SK-N-SH treated with all-trans-retinoic acid at 6 μM for 48 hours (cell line): Measurements from ENCODE around the gene UEVLD.

Experiments
- ATAC-seq: fragments of 200-7000 bp; cut with Tn5 transposase; 3 replicates; pipeline ENCODE4 v1.9.1; 2020; ENCODE audit warnings: mild to moderate bottlenecking, moderate library complexity
- ARNTL ChIP-seq: fragments of 450-650 bp; formaldehyde crosslinking; IDR thresholded peaks from 2 replicates; pipeline ENCODE4 v1.5.0; 2020; ENCODE audit warnings: low read depth, mild to moderate bottlenecking, moderate library complexity, borderline replicate concordance
- BACH2 ChIP-seq: fragments of 250-450 bp; sonication (Bioruptor Pico); IDR thresholded peaks from 2 replicates; pipeline ENCODE4 v1.9.0; 2021; ENCODE audit warnings: mild to moderate bottlenecking, borderline replicate concordance
- CSDC2 ChIP-seq: fragments of 250-450 bp; sonication (Bioruptor Pico); IDR thresholded peaks from 2 replicates; pipeline ENCODE4 v1.5.0; 2020; ENCODE audit warnings: mild to moderate bottlenecking, moderate library complexity
- ESRRG ChIP-seq: fragments of 250-450 bp; sonication (Bioruptor Pico); IDR thresholded peaks from 2 replicates; pipeline ENCODE4 v1.6.1; 2021; ENCODE audit warnings: mild to moderate bottlenecking
- GLIS3 ChIP-seq: fragments of 250-450 bp; sonication (Bioruptor Pico); IDR thresholded peaks from 2 replicates; pipeline ENCODE4 v1.5.0; 2020; ENCODE audit warnings: mild to moderate bottlenecking, moderate library complexity
- ISL1 ChIP-seq: fragments of 250-450 bp; sonication (Bioruptor Pico); IDR thresholded peaks from 2 replicates; pipeline ENCODE4 v2.1.2; 2022; ENCODE audit warnings: mild to moderate bottlenecking, moderate library complexity
- OSR1 ChIP-seq: fragments of 250-450 bp; sonication (Bioruptor Pico); IDR thresholded peaks from 2 replicates; pipeline ENCODE4 v1.8.0; 2022; ENCODE audit warnings: moderate library complexity, mild to moderate bottlenecking, inconsistent platforms
- PATZ1 ChIP-seq: fragments of 250-450 bp; sonication (Bioruptor Pico); IDR thresholded peaks from 2 replicates; pipeline ENCODE4 v1.8.0; 2020; ENCODE audit warnings: mild to moderate bottlenecking, moderate library complexity, borderline replicate concordance
- PPARA ChIP-seq: fragments of 250-450 bp; sonication (Bioruptor Pico); IDR thresholded peaks from 2 replicates; pipeline ENCODE4 v1.5.0; 2020; ENCODE audit warnings: mild to moderate bottlenecking, borderline replicate concordance
- RARB ChIP-seq: fragments of 250-450 bp; sonication (Bioruptor Pico); IDR thresholded peaks from 2 replicates; pipeline ENCODE4 v1.8.0; 2021; ENCODE audit warnings: mild to moderate bottlenecking, moderate library complexity
- TCF4 ChIP-seq: fragments of 250-450 bp; sonication (Bioruptor Pico); IDR thresholded peaks from 2 replicates; pipeline ENCODE4 v1.8.0; 2021; ENCODE audit warnings: mild to moderate bottlenecking, moderate library complexity, borderline replicate concordance
- TOX ChIP-seq: fragments of 250-450 bp; sonication (Bioruptor Pico); IDR thresholded peaks from 2 replicates; pipeline ENCODE4 v1.8.0; 2021; ENCODE audit warnings: mild to moderate bottlenecking, moderate library complexity, borderline replicate concordance
- TSHZ2 ChIP-seq: fragments of 250-450 bp; sonication (Bioruptor Pico); IDR thresholded peaks from 2 replicates; pipeline ENCODE4 v1.5.0; 2020; ENCODE audit warnings: mild to moderate bottlenecking, moderate library complexity
- ZC3H10 ChIP-seq: fragments of 250-450 bp; sonication (Bioruptor Pico); IDR thresholded peaks from 2 replicates; pipeline ENCODE4 v1.5.1; 2021; ENCODE audit warnings: mild to moderate bottlenecking, moderate library complexity
- ZFP3 ChIP-seq: fragments of 250-450 bp; sonication (Bioruptor Pico); IDR thresholded peaks from 2 replicates; pipeline ENCODE4 v1.5.0; 2020; ENCODE audit warnings: mild to moderate bottlenecking, moderate library complexity
- ZFP30 ChIP-seq: fragments of 450-650 bp; formaldehyde crosslinking; IDR thresholded peaks from 2 replicates; pipeline ENCODE4 v1.5.0; 2022; ENCODE audit warnings: mild to moderate bottlenecking, moderate library complexity
- ZNF565 ChIP-seq: fragments of 450-650 bp; formaldehyde crosslinking; conservative IDR thresholded peaks from 2 replicates; pipeline ENCODE4 v1.5.0; 2020; ENCODE audit warnings: low read depth, mild to moderate bottlenecking, moderate library complexity
- ZNF70 ChIP-seq: fragments of 450-650 bp; formaldehyde crosslinking; IDR thresholded peaks from 2 replicates; pipeline ENCODE4 v1.5.0; 2020; ENCODE audit warnings: mild to moderate bottlenecking, moderate library complexity
- ZNF8 ChIP-seq: fragments of 450-650 bp; formaldehyde crosslinking; IDR thresholded peaks from 2 replicates; pipeline ENCODE4 v1.5.0; 2020; ENCODE audit warnings: mild to moderate bottlenecking, moderate library complexity
- TF ChIP-seq, protein P1 (sequence below): fragments of 250-450 bp; sonication (Bioruptor Pico); IDR thresholded peaks from 2 replicates; pipeline ENCODE4 v1.8.0; 2021; ENCODE audit warnings: low read depth, mild to moderate bottlenecking, moderate library complexity, borderline replicate concordance
- TF ChIP-seq, protein P2 (sequence below): fragments of 250-450 bp; sonication (Bioruptor Pico); IDR thresholded peaks from 2 replicates; pipeline ENCODE4 v1.5.1; 2020; ENCODE audit warnings: low read depth, mild to moderate bottlenecking, moderate library complexity
- TF ChIP-seq, protein P3 (sequence below): fragments of 250-450 bp; sonication (Bioruptor Pico); IDR thresholded peaks from 2 replicates; pipeline ENCODE4 v1.5.1; 2021; ENCODE audit warnings: mild to moderate bottlenecking, moderate library complexity

Gene UEVLD

GRCh38 chr11:18599739-18600230 lies 11.3 kb upstream of the UEVLD start, which contains the start of gene MISFA:
Gene MISFA, plus strand, starts transcription at chr11:18599789. Its CDS starts 140 bp downstream, at chr11:18599929.
- TF ChIP-seq ZNF565 (CRISPR knock-in tag) (no peak), TSHZ2 (no peak), ZFP30 (no peak), ISL1 (CRISPR knock-in tag) (no peak), ZFP3 (CRISPR knock-in tag) (no peak), PATZ1 (CRISPR knock-in tag) (no peak), BACH2 (no peak), RARB (CRISPR knock-in tag) (no peak), PPARA (CRISPR knock-in tag) (no peak), TOX (CRISPR knock-in tag) (no peak), OSR1 (CRISPR knock-in tag) (no peak), ZNF70 (CRISPR knock-in tag) (no peak), TCF4 (CRISPR knock-in tag) (no peak), CSDC2 (CRISPR knock-in tag) (no peak), ESRRG (CRISPR knock-in tag) (no peak), ARNTL (no peak)
- TF ChIP-seq, protein P1, sequence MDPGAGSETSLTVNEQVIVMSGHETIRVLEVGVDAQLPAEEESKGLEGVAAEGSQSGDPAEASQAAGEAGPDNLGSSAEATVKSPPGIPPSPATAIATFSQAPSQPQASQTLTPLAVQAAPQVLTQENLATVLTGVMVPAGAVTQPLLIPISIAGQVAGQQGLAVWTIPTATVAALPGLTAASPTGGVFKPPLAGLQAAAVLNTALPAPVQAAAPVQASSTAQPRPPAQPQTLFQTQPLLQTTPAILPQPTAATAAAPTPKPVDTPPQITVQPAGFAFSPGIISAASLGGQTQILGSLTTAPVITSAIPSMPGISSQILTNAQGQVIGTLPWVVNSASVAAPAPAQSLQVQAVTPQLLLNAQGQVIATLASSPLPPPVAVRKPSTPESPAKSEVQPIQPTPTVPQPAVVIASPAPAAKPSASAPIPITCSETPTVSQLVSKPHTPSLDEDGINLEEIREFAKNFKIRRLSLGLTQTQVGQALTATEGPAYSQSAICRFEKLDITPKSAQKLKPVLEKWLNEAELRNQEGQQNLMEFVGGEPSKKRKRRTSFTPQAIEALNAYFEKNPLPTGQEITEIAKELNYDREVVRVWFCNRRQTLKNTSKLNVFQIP: no peak
- TF ChIP-seq, protein P2, sequence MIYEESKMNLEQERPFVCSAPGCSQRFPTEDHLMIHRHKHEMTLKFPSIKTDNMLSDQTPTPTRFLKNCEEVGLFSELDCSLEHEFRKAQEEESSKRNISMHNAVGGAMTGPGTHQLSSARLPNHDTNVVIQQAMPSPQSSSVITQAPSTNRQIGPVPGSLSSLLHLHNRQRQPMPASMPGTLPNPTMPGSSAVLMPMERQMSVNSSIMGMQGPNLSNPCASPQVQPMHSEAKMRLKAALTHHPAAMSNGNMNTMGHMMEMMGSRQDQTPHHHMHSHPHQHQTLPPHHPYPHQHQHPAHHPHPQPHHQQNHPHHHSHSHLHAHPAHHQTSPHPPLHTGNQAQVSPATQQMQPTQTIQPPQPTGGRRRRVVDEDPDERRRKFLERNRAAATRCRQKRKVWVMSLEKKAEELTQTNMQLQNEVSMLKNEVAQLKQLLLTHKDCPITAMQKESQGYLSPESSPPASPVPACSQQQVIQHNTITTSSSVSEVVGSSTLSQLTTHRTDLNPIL: no peak
- TF ChIP-seq, protein P3, sequence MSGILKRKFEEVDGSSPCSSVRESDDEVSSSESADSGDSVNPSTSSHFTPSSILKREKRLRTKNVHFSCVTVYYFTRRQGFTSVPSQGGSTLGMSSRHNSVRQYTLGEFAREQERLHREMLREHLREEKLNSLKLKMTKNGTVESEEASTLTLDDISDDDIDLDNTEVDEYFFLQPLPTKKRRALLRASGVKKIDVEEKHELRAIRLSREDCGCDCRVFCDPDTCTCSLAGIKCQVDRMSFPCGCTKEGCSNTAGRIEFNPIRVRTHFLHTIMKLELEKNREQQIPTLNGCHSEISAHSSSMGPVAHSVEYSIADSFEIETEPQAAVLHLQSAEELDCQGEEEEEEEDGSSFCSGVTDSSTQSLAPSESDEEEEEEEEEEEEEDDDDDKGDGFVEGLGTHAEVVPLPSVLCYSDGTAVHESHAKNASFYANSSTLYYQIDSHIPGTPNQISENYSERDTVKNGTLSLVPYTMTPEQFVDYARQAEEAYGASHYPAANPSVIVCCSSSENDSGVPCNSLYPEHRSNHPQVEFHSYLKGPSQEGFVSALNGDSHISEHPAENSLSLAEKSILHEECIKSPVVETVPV (CRISPR knock-in tag): no peak
- ATAC-seq: no peak

- no peak for ATAC-seq
- TF ChIP-seq RARB (CRISPR knock-in tag) (no peak), BACH2 (no peak), CSDC2 (CRISPR knock-in tag) (no peak), TOX (CRISPR knock-in tag) (no peak), ZNF8 (CRISPR knock-in tag) (no peak), ZFP3 (CRISPR knock-in tag) (no peak), PATZ1 (CRISPR knock-in tag) (no peak), PPARA (CRISPR knock-in tag) (no peak), ZNF565 (CRISPR knock-in tag) (no peak), GLIS3 (CRISPR knock-in tag) (no peak), ZC3H10 (no peak)
- TF ChIP-seq, protein P1: no peak
- TF ChIP-seq, protein P3 (CRISPR knock-in tag): no peak
Observed at GRCh38 chr11:18594999-18595749, 6.6 kb upstream of the UEVLD start.
